IMR-90 (cell line): ENCODE measurements around the gene ZNF341. TPM values are rescaled to one million over a fixed set of nuclear protein-coding genes. Genes with fewer than 3 reads are reported as not detected.

Experiments
- ATAC-seq: fragments of 200-7000 bp; cut with Tn5 transposase; 2 replicates; pipeline ENCODE4 v1.9.1; 2020; ENCODE audit warnings: low read depth, mild to moderate bottlenecking, moderate library complexity
- BruUV-seq: library from RNA; stranded (reverse); fragments of 400-500 nt; replicated peaks from 2 replicates; lab custom pipeline; 2021; lab: Mats Ljungman, UMichigan
- CTCF ChIA-PET: fragments of 300-600 bp; formaldehyde crosslinking; extraction: SDS; loops from one replicate; lab custom pipeline; 2021; ENCODE audit warnings: antibody characterized with exemption; lab: Yijun Ruan, JAX
- POLR2A ChIA-PET: fragments of 300-600 bp; sonication (Branson Sonifier 250); formaldehyde crosslinking; loops from one replicate; lab custom pipeline; 2022; ENCODE audit warnings: antibody characterized with exemption; ENCODE audit not compliant: unreplicated experiment; lab: Charles Lee
- DNase-seq: peaks from one replicate; pipeline ENCODE4 v3.0.0; 2013
- H2AFZ ChIP-seq: replicated peaks from 2 replicates; pipeline ENCODE3; 2013; ENCODE audit warnings: low read length, mild to moderate bottlenecking; ENCODE audit not compliant: poor library complexity
- H2AK5ac ChIP-seq: 2 replicates; pipeline ENCODE4 v1.6.1; 2013; ENCODE audit warnings: low read depth, low read length, inconsistent platforms
- H2AK9ac ChIP-seq: replicated peaks from 2 replicates; pipeline ENCODE3; 2013; ENCODE audit warnings: mild to moderate bottlenecking, low read depth, low read length, moderate library complexity; ENCODE audit not compliant: poor library complexity
- H2BK120ac ChIP-seq: 2 replicates; pipeline ENCODE4 v1.6.1; 2013; ENCODE audit warnings: low read depth, low read length, inconsistent platforms
- H2BK15ac ChIP-seq: 3 replicates; pipeline ENCODE4 v1.6.1; 2013; ENCODE audit warnings: low read depth, low read length, inconsistent platforms
- H2BK20ac ChIP-seq: 2 replicates; pipeline ENCODE4 v1.6.1; 2013; ENCODE audit warnings: low read depth, mild to moderate bottlenecking, inconsistent platforms, low read length, moderate library complexity
- H2BK5ac ChIP-seq: 2 replicates; pipeline ENCODE4 v1.6.1; 2013; ENCODE audit warnings: mild to moderate bottlenecking, low read depth, low read length, inconsistent platforms; ENCODE audit not compliant: poor library complexity, severe bottlenecking
- H3K14ac ChIP-seq: replicated peaks from 2 replicates; pipeline ENCODE4 v1.6.1; 2013; ENCODE audit warnings: low read depth, low read length, inconsistent platforms
- H3K18ac ChIP-seq: 2 replicates; pipeline ENCODE4 v1.6.1; 2013; ENCODE audit warnings: low read depth, low read length, control low read depth
- H3K23ac ChIP-seq: 2 replicates; pipeline ENCODE4 v1.6.1; 2013; ENCODE audit warnings: low read depth, low read length, inconsistent platforms
- H3K27ac ChIP-seq: 2 replicates; pipeline ENCODE4 v1.5.1; 2013; ENCODE audit warnings: mild to moderate bottlenecking, control low read depth, low read length; ENCODE audit not compliant: insufficient read depth
- H3K27me3 ChIP-seq: 2 replicates; pipeline ENCODE4 v1.6.1; 2013; ENCODE audit warnings: low read length; ENCODE audit not compliant: control insufficient read depth, insufficient read depth
- H3K36me3 ChIP-seq: 2 replicates; pipeline ENCODE4 v1.6.1; 2013; ENCODE audit warnings: low read length, mixed read lengths; ENCODE audit not compliant: control insufficient read depth, insufficient read depth
- H3K4ac ChIP-seq: 2 replicates; pipeline ENCODE4 v1.6.1; 2013; ENCODE audit warnings: low read depth, low read length, inconsistent platforms
- H3K4me1 ChIP-seq: 2 replicates; pipeline ENCODE4 v1.6.1; 2013; ENCODE audit warnings: low read length, mixed read lengths; ENCODE audit not compliant: control insufficient read depth, insufficient read depth
- H3K4me2 ChIP-seq: 2 replicates; pipeline ENCODE4 v1.6.1; 2013; ENCODE audit warnings: low read depth, mild to moderate bottlenecking, control low read depth, low read length, moderate library complexity
- H3K4me3 ChIP-seq: 2 replicates; pipeline ENCODE4 v1.5.1; 2013; ENCODE audit warnings: low read depth, mild to moderate bottlenecking, control low read depth, low read length, moderate library complexity; ENCODE audit not compliant: insufficient read depth
- H3K56ac ChIP-seq: 2 replicates; pipeline ENCODE4 v1.6.1; 2013; ENCODE audit warnings: low read length, inconsistent platforms; ENCODE audit not compliant: insufficient read depth; ENCODE audit errors: extremely low read depth
- H3K79me1 ChIP-seq, 2 experiments: 2 replicates each; pipeline ENCODE4 v1.6.1; 2013; ENCODE audit warnings: low read length in 2 of 2, inconsistent platforms in 1 of 2, low read depth in 1 of 2
- H3K9ac ChIP-seq: 2 replicates; pipeline ENCODE4 v1.6.1; 2013; ENCODE audit warnings: low read depth, low read length, control low read depth
- H3K9me1 ChIP-seq: 2 replicates; pipeline ENCODE4 v1.6.1; 2013; ENCODE audit warnings: low read length, inconsistent platforms; ENCODE audit not compliant: insufficient read depth
- H3K9me3 ChIP-seq: 2 replicates; pipeline ENCODE4 v1.6.1; 2013; ENCODE audit warnings: low read length; ENCODE audit not compliant: control insufficient read depth, insufficient read depth
- H4K20me1 ChIP-seq: 2 replicates; pipeline ENCODE4 v1.6.1; 2013; ENCODE audit warnings: low read length, inconsistent platforms; ENCODE audit not compliant: insufficient read depth
- H4K5ac ChIP-seq: 2 replicates; pipeline ENCODE4 v1.6.1; 2013; ENCODE audit warnings: mild to moderate bottlenecking, low read depth, low read length, control low read depth
- H4K8ac ChIP-seq, 2 experiments: 2 replicates each; pipeline ENCODE4 v1.6.1; 2013; ENCODE audit warnings: low read depth in 2 of 2, low read length in 2 of 2, control low read depth in 1 of 2, inconsistent platforms in 1 of 2
- H4K91ac ChIP-seq: 2 replicates; pipeline ENCODE4 v1.6.1; 2013; ENCODE audit warnings: low read depth, low read length, inconsistent platforms; ENCODE audit not compliant: insufficient read depth
- BHLHE40 ChIP-seq: fragments of 150-350 bp; IDR thresholded peaks from 2 replicates; pipeline ENCODE4 v1.6.1; 2016; ENCODE audit warnings: mild to moderate bottlenecking, low read depth, low read length
- CHD1 ChIP-seq: IDR thresholded peaks from 2 replicates; pipeline ENCODE4 v1.6.1; 2012; ENCODE audit warnings: low read depth, low read length, improper control_type of control experiment
- CTCF ChIP-seq: conservative IDR thresholded peaks from 2 replicates; pipeline ENCODE4 v1.5.1; 2012; ENCODE audit warnings: mild to moderate bottlenecking, low read depth, low read length, improper control_type of control experiment
- FOS ChIP-seq: fragments of 150-350 bp; IDR thresholded peaks from 2 replicates; pipeline ENCODE4 v1.6.1; 2016; ENCODE audit warnings: low read depth, low read length
- MAZ ChIP-seq: IDR thresholded peaks from 2 replicates; pipeline ENCODE4 v1.6.1; 2012; ENCODE audit warnings: low read depth, mild to moderate bottlenecking, low read length, improper control_type of control experiment, moderate library complexity, borderline replicate concordance
- MXI1 ChIP-seq: IDR thresholded peaks from 2 replicates; pipeline ENCODE4 v1.6.1; 2012; ENCODE audit warnings: low read depth, mild to moderate bottlenecking, low read length, moderate library complexity, borderline replicate concordance
- POLR2A ChIP-seq: IDR thresholded peaks from 2 replicates; pipeline ENCODE4 v1.6.1; 2012; ENCODE audit warnings: mild to moderate bottlenecking, low read depth, low read length
- RCOR1 ChIP-seq: IDR thresholded peaks from 2 replicates; pipeline ENCODE4 v1.6.1; 2012; ENCODE audit warnings: mild to moderate bottlenecking, low read length, improper control_type of control experiment; ENCODE audit not compliant: insufficient replicate concordance
- RFX5 ChIP-seq: IDR thresholded peaks from 2 replicates; pipeline ENCODE4 v1.8.0; 2012; ENCODE audit warnings: low read depth, mild to moderate bottlenecking, low read length, moderate library complexity
- SMC3 ChIP-seq: fragments of 150-350 bp; IDR thresholded peaks from 2 replicates; pipeline ENCODE4 v1.6.1; 2016; ENCODE audit warnings: low read depth, mild to moderate bottlenecking, antibody characterized with exemption, low read length, moderate library complexity
- WGBS, 2 experiments: methylation state at CpG; one replicate each; pipeline versions ENCODE4 v1.1.5 to v1.1.7; 2013; ENCODE audit warnings: missing lambda C conversion rate in 2 of 2; ENCODE audit not compliant: insufficient read length in 1 of 2; ENCODE audit errors: extremely low coverage in 2 of 2; 5-methylcytosine and 5-hydroxymethylcytosine counted together
- dilution Hi-C: fragments of 300-500 bp; cut with HindIII; formaldehyde crosslinking; loops from one replicate; pipeline ENCODE4 v1.14.3; 2018; ENCODE audit warnings: low sequenced_read_pairs; ENCODE audit not compliant: unreplicated experiment
- in situ Hi-C: fragments of 300-500 bp; cut with MboI; formaldehyde crosslinking; loops from 3 replicates; pipeline ENCODE4 v1.14.3; 2019; ENCODE audit warnings: low sequenced_read_pairs, inconsistent platforms, mixed read lengths
- intact Hi-C: fragments of 100-400 bp; cut with micrococcal nuclease; formaldehyde crosslinking; loops from 2 replicates; pipeline ENCODE4 v1.10.0; 2022
- polyA plus RNA-seq, 3 experiments: library from polyadenylated mRNA; depleted of rRNA; stranded (reverse); fragments of >200 nt; gene quantifications; 2 replicates each; pipeline ENCODE4 v1.2.3, GENCODE V29; 2012; ENCODE audit warnings: low replicate concordance in 1 of 3
- total RNA-seq: library from RNA; depleted of rRNA; stranded (reverse); fragments of >200 nt; gene quantifications from 2 replicates; pipeline ENCODE4 v1.2.3, GENCODE V29; 2012
- TF ChIP-seq, protein P1 (sequence below): fragments of 150-350 bp; IDR thresholded peaks from 2 replicates; pipeline ENCODE4 v1.6.1; 2016; ENCODE audit warnings: low read depth, mild to moderate bottlenecking, low read length, moderate library complexity, borderline replicate concordance
- TF ChIP-seq, protein P2 (sequence below): fragments of 150-350 bp; IDR thresholded peaks from 2 replicates; pipeline ENCODE4 v1.6.1; 2017; ENCODE audit warnings: mild to moderate bottlenecking, antibody characterized with exemption, low read length, low read depth

The ZNF341 gene
- total and polyA plus RNA-seq, 2 of the 4 experiments (the other 2 are of a cell fraction) = 1.1 to 3.4 TPM

GRCh38 chr20:33694639-33695012, 37.2 kb upstream of the ZNF341 start:
- 85% methylated on average over 4 of the region's 6 CpGs; no CpG with 5 or more reads in 1 of the 2 experiments for WGBS, 2 experiments
- intact Hi-C loops (no loop called here), dilution Hi-C loops (no loop called here), in situ Hi-C loops (no loop called here)
- ATAC-seq (no peak), DNase-seq (no peak)
- Histone ChIP-seq H3K9me3 (no peaks in the 10 kb centered on the region), H3K4me2 (no peak overlapping the region), H2BK5ac (no peak overlapping the region), H2AK5ac (no peak overlapping the region), H3K27ac (no peak overlapping the region), H3K36me3 (no peaks in the 10 kb centered on the region), H3K23ac (no peak overlapping the region), H3K4ac (no peak overlapping the region), H3K9ac (no peak overlapping the region), H2BK120ac (no peak overlapping the region), H3K27me3 (no peaks in the 10 kb centered on the region), H2AK9ac (no peak overlapping the region), H3K14ac (no peak overlapping the region), H2AFZ (no peak overlapping the region), H4K8ac (no peak overlapping the region), H3K4me1 (no peaks in the 10 kb centered on the region), H3K18ac (no peak overlapping the region), H3K56ac (no peak overlapping the region), H4K20me1 (no peaks in the 10 kb centered on the region), H3K9me1 (0 out of 2 replicates have a peak, but pooled peaks cover 2% of the 10 kb centered on the region), H3K4me3 (no peak overlapping the region), H3K79me1 (no peaks in the 10 kb centered on the region), H4K5ac (no peak overlapping the region), H2BK20ac (no peak overlapping the region), H2BK15ac (no peak overlapping the region), H4K91ac (no peak overlapping the region)
- no peak for TF ChIP-seq CHD1
- no peak for TF ChIP-seq SMC3
- TF ChIP-seq, protein P1, sequence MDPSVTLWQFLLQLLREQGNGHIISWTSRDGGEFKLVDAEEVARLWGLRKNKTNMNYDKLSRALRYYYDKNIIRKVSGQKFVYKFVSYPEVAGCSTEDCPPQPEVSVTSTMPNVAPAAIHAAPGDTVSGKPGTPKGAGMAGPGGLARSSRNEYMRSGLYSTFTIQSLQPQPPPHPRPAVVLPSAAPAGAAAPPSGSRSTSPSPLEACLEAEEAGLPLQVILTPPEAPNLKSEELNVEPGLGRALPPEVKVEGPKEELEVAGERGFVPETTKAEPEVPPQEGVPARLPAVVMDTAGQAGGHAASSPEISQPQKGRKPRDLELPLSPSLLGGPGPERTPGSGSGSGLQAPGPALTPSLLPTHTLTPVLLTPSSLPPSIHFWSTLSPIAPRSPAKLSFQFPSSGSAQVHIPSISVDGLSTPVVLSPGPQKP = no peak
- TF ChIP-seq MAZ = no peak
- TF ChIP-seq, protein P2, sequence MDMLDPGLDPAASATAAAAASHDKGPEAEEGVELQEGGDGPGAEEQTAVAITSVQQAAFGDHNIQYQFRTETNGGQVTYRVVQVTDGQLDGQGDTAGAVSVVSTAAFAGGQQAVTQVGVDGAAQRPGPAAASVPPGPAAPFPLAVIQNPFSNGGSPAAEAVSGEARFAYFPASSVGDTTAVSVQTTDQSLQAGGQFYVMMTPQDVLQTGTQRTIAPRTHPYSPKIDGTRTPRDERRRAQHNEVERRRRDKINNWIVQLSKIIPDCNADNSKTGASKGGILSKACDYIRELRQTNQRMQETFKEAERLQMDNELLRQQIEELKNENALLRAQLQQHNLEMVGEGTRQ = no peak
- TF ChIP-seq FOS = no peak
- no peak for TF ChIP-seq RFX5
- TF ChIP-seq POLR2A = no peak
- no peak for TF ChIP-seq MXI1
- TF ChIP-seq BHLHE40 = no peak
- TF ChIP-seq CTCF = no peak
- TF ChIP-seq RCOR1 = no peak
- ChIA-PET POLR2A (no interaction called here), CTCF (interaction anchor here (0.8 kb wide), 1 partner anchor 13 kb away, joined by 3 read pairs; no protein-coding TSS in a partner anchor)
- BruUV-seq = no TSS peak
